Mesenteric fat pad (tissue), 1 donor: ENCODE data around the gene PHC2. TPM values are rescaled to one million over a fixed set of nuclear protein-coding genes. Genes with fewer than 3 reads are reported as not detected.

ENCODE experiments used
- DNase-seq: peaks from one replicate; pipeline ENCODE4 v3.0.0-alpha.2; 2020; ENCODE audit warnings: low spot score
- total RNA-seq: library from RNA; stranded (reverse); fragmentation: NEBNext Ultra II Directional; extraction: Animal tissue kit (Norgen Biotek cat#: 25700); gene quantifications from one replicate; pipeline ENCODE4 v1.2.1, GENCODE V29; 2021
- donor health status: DM: yes; HTN: yes; CAD: no.

PHC2 gene
- total RNA-seq, 1 donor from 2014 or later = 142 TPM

- no peak for DNase-seq
Measured at GRCh38 chr1:33353531-33353930, 77.4 kb downstream of the PHC2 start.

GRCh38 chr1:33351281-33351660 lies 79.6 kb downstream of the PHC2 start:
- DNase-seq = no peak

- no peak for DNase-seq
Measured at GRCh38 chr1:33350611-33351280, 80.1 kb downstream of the PHC2 start.

- peak; percentile 96 for DNase-seq
Measured at GRCh38 chr1:33349778-33350610, 80.9 kb downstream of the PHC2 start.

GRCh38 chr1:33349081-33349759 lies 81.7 kb downstream of the PHC2 start:
- no peak for DNase-seq

GRCh38 chr1:33348676-33349080 lies 82.2 kb downstream of the PHC2 start:
- DNase-seq = no peak

- DNase-seq = no peak
Measured at GRCh38 chr1:33348194-33348593, 82.7 kb downstream of the PHC2 start.

GRCh38 chr1:33347650-33347992 lies 83.3 kb downstream of the PHC2 start:
- no peak for DNase-seq

- DNase-seq = no peak
Measured at GRCh38 chr1:33346927-33347649, 83.8 kb downstream of the PHC2 start.

- no peak for DNase-seq
Measured at GRCh38 chr1:33346533-33346926, 84.4 kb downstream of the PHC2 start.

GRCh38 chr1:33344896-33345560 lies 85.9 kb downstream of the PHC2 start:
- no peak for DNase-seq

GRCh38 chr1:33343539-33343938 lies 87.4 kb downstream of the PHC2 start:
- no peak for DNase-seq

- no peak for DNase-seq
Measured at GRCh38 chr1:33342041-33342723, 88.7 kb downstream of the PHC2 start.

GRCh38 chr1:33341190-33341589 lies 89.7 kb downstream of the PHC2 start:
- DNase-seq = no peak

GRCh38 chr1:33339413-33339812 lies 91.5 kb downstream of the PHC2 start:
- DNase-seq = no peak

- DNase-seq = no peak
Measured at GRCh38 chr1:33338440-33339211, 92.3 kb downstream of the PHC2 start.

GRCh38 chr1:33338048-33338439 lies 92.9 kb downstream of the PHC2 start:
- DNase-seq = no peak

GRCh38 chr1:33337441-33337840 lies 93.5 kb downstream of the PHC2 start:
- DNase-seq = no peak

- no peak for DNase-seq
Measured at GRCh38 chr1:33336580-33336979, 94.3 kb downstream of the PHC2 start.

GRCh38 chr1:33335020-33335419 lies 95.9 kb downstream of the PHC2 start:
- no peak for DNase-seq
